HG02973 (cell line): ENCODE measurements around the gene LEKR1.
"Not testable (repeated sequence)": the region's sequence is repeated elsewhere in the genome, so short reads cannot be mapped to it uniquely, and the experiment has no call there.

Source experiments
- ATAC-seq: cut with Tn5 transposase; IDR thresholded peaks from one replicate; pipeline ENCODE4 v1.9.1; 2021; ENCODE audit warnings: moderate library complexity; ENCODE audit not compliant: unreplicated experiment

LEKR1 gene

DNA sequence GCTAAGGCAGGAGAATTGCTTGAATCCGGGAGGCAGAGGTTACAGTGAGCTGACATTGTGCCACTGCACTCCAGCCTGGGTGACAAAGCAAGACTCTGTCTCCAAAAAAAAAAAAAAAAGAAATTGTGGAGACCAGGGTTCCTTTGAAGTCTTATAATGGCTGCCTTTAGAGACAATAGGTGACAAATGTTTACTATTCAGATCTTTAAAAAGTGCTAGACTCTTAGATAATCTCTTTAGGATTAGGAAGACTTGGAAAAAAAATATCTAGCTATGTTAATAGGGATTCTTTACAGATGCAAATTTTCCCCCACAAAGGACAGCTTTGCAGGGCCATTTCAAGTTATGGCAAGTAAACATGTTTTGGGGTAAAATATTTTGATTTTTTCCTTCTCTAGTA, 71.7 kb downstream of the LEKR1 start:
- ATAC-seq: not testable (repeated sequence)

DNA sequence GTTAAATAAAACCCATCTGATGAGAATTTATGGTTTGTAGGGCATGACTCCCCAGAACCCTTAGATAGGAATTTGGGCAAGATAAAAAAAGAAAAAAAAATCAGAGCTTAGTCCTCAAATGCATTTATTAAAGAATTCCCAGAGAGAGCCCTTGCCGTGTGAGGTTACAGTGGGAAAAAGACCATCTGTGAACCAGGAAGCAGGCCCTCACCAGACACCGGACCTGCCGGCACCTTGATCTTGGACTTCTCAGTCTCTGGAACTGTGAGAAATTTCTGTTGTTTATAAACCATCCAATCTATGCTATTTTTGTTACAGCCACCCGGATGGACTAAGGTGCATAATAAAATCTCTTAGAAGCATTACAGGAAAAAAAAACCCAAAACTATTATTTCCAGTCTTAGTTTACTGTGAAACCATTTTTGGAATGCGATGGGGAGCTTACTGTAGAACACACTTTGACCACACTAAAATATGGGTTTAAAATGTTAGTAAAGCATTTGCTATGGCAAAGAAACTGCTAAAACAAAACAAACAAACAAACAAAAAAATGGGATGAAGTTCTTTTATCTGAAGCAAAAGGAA, 72.2 kb downstream of the LEKR1 start:
- ATAC-seq: no peak

DNA sequence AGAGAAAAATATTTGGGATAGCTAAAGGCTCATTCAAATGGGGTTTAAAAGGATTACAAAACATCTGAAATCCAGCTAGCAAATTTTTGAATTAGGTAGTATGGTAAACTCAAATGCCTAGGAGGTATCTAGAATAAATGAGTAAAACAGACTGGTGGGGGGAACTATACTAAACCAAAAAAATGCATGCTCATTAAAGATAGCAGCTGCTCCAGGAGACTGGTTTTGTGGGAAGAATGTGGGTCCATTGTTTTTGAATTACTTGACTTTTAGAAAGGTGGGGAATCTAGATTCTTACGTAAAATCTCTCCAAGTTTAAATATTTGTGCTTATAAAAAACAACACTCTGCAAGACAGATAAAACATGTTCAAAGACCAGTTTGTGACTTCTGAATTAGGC, 73.8 kb downstream of the LEKR1 start:
- no peak for ATAC-seq

DNA sequence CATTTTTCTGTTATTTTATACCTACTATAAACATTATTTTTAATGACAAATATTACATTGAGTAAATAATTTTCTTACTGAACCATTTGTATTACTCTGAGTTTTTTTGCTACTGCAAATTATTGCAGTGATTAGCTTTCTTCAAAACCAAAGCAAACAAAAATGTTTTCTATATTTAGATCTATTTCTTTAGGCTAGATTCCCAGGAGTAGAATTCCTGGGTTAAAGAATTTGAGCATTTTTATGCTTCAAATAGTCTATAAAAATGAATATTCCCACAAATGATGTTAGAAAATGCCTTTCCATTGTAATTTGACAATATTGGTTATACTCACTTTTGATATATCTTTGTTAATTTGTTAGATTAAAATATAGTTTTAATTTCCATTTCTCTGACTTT, 76.8 kb downstream of the LEKR1 start:
- ATAC-seq: no peak

DNA sequence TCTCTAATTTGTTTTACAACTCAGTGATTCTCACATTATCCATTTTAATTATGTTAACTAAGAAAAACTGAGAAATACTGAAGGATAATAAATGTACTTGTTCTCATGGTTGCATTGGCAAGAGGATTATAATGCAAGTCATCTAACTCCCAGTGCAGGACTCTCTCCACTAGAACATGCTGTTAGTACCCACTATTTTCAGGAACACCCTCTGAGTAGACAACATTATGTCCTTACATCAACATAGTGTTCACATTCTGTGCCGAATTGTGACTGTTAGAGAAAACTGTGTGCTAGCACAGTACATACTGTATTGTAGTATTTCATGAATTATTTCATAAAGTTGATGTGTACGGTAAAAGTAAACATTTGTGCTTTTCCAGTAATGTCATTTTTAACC, 80.1 kb downstream of the LEKR1 start:
- ATAC-seq: no peak

DNA sequence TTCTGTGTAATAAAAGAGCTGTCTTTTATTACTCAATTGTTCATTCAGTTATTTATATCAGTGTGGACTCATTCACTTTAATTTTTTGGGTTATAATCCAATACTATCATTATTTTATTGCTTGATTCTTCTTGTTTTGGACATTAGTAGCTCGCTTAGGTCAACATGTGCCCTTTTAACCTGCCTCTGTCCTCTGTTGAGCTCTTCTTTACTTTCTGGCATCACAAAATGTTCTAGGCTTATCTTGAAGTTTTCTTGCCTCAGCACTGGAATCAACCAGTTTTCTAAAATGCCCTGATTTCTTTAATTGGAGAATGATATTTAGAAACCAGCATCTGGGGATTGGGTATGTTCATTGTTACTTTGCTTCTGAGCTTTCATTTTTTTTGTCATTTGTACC, 82.2 kb downstream of the LEKR1 start:
- ATAC-seq: no peak

DNA sequence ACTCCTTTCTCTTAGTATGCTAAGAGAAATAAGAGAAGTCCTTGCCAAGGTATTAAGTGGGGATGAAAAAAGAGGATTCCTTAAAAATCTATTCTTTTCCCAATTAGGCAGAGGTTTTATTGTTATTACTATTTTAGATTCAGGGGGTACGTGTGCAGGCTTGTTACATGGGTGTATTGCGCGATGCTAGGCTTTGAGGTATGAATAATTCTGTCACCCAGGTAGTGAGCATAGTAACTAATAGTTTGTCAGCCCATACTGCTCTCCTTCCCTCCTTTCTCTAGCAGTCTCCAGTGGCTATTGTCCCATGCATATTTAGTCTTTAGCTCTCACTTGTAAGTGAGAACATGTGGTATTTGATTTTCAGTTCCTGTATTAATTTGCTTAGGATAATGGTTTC, 83.9 kb downstream of the LEKR1 start:
- no peak for ATAC-seq

DNA sequence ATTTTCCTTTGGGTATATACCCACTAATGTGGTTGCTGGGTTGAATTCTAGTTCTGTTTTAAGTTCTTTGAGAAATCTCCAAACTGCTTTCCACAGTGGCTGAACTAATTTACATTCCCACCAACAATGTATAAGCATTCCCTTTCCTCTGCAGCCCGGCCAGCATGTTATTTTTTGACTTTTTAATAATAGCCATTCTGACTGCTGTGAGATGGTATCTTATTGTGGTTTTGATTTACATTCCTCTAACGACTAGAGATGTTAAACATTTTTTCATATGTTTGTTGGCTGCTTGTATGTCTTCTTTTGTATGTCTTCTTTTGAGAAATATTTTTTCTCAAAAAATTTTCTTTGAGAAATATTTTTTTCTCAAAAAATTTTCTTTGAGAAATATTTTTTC, 84.7 kb downstream of the LEKR1 start:
- ATAC-seq: not testable (repeated sequence)

DNA sequence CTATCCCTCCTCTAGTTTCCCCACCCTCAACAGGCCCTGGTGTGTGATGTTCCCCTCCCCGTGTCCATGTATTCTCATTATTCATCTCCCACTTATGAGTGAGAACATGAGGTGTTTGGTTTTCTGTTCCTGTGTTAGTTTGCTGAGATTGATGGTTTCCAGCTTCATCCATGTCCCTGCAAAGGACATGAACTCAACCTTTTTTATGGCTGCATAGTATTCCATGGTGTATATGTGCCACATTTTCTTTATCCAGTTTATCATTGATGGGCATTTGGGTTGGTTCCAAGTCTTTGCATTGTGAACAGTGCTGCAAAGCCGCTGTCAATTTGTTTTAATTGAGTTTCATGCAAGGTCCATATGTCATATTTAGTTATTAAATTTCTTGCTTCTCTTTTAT, 88.1 kb downstream of the LEKR1 start:
- not testable (repeated sequence) for ATAC-seq

DNA sequence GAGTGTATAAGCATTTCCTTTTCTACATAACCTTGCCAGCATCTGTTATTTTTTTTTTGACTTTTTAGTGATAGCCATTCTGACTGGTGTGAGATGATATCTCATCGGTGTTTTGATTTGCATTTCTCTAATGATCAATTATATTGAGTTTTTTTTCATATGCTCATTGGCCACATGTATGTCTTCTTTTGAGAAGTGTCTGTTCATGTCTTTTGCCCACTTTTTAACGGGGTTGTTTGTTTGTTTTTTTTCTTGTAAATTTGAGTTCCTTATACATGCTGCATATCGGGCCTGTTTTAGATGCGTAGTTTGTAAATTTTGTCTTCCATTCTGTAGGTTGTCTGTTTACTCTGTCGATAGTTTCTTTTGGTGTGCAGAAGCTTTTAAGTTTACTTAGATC, 89.2 kb downstream of the LEKR1 start:
- ATAC-seq: no peak

DNA sequence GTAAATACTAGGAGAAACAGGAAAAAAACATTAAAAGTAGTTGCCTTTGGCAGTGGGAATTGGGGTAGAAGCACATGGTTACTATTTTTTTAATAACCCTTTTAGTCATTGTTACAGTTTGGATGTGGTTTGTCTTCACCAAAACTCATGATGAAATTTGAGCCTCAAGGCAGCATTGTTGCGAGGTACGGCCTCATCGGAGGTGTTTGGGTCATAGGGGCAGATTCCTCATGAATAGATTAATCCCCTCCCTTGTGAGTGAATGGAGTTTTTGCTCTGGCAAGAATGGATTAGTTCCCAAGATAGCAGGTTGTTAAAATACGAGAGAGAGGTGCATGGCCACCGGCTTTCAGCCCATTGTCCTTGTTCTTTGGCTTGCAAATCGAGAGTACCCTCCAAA, 92.6 kb downstream of the LEKR1 start:
- ATAC-seq: no peak

DNA sequence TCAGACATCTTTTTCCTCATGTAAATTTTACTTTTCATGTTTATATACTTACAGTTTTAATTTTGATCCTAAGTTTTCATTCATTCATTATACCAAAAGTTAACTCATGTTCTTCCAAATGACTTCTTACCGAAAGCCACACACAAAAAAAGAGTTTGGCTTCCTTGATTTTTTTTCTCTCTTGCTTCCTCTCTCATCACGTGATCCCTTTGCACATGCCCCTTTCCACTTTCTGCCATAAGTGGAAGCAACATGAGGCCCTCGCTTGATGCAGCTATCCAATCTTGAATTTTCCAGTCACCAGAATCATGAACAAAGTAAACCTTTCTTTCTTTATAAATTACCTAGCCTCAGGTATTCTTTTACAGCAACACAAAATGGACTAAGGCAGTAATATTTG, 93.7 kb downstream of the LEKR1 start:
- ATAC-seq: no peak

DNA sequence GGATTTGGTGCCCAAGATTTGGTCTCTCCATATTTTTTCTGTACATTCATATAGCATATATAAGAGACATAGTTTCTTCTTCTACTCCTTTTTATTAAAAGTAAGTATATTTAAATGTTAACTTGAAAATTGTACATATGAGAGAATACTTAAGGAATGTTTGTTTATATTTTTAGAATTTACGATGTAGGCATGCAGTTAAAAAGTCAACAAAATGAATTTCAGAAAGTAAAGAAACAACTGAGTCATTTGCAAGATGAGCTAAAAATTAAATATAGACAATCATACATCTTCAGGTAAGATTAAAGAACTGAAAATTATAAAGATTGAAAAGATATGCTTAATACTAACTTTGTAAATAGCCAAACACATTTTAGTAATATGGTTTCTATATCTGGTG, 94.2 kb downstream of the LEKR1 start:
- no peak for ATAC-seq

DNA sequence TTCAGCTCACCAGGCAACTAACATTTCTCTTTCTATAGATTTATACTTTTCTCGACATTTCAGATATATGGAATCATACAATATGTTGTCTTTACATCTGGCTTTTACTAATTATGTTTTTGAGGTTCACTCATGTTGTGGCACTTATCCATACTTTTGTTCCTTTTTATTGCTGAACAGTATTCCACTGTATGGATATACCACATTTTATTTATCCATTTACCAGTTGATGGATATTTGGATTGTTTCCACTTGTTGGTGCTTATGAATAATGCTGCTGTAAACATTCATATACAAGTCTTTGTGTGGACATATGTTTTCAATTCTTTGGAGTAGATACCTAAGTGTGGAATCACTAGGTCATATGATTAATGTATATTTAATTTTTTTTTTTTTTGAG, 97.2 kb downstream of the LEKR1 start:
- ATAC-seq: no peak

DNA sequence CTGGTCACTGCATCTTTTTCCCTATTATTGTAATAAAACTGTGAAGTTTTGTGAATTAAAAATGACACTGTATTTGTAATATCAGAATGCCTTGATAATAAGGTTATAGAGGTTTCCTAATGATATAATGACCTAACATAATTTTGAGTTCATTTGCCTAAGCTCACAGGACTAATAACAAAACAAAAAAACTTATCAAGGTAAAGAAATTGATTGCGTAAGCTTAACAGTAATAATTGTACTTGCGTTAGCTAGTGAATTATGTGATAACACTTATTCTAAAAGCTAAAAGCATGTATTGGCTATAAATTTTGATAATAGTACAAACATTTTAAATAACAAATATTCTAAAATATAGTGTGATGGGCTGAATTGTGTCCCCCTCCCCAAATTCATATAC, 112.6 kb downstream of the LEKR1 start:
- ATAC-seq: no peak

DNA sequence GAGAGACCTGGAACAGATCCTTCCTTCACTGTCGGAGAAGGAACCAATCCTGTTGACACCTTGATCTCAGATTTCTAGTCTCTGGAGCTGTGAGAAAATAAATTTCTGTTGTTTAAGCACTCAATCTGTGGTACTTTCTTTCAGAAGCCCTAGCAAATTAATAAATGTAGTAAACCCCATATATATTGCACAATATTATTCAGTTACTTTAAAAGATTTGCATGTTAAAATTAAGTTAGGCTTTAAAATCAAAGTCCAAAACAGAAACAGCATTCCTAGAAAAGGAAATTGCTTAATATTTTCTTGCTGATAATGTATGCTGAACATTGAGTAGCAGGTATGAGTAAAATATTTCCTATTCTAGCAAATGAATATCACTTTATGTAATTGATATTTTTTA, 113.2 kb downstream of the LEKR1 start:
- ATAC-seq: no peak

DNA sequence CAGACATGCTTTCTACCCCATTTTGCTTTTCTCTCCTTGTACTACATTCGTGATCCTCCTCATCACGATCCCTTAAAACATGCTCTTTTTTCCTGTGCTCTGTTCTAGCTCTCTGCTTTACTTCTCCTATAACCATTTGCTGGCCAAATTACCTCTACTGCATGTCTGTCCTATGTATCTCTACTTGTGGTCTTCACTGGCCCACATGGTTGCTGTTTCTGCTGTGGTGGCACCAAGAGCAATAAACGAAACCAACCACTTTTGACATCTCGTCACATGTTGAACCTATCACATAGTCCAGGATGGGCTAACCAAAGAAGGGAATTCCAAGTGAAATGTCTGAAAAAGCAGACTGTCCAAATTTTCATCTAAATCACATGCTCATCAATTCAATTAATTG, 115.2 kb downstream of the LEKR1 start:
- no peak for ATAC-seq

DNA sequence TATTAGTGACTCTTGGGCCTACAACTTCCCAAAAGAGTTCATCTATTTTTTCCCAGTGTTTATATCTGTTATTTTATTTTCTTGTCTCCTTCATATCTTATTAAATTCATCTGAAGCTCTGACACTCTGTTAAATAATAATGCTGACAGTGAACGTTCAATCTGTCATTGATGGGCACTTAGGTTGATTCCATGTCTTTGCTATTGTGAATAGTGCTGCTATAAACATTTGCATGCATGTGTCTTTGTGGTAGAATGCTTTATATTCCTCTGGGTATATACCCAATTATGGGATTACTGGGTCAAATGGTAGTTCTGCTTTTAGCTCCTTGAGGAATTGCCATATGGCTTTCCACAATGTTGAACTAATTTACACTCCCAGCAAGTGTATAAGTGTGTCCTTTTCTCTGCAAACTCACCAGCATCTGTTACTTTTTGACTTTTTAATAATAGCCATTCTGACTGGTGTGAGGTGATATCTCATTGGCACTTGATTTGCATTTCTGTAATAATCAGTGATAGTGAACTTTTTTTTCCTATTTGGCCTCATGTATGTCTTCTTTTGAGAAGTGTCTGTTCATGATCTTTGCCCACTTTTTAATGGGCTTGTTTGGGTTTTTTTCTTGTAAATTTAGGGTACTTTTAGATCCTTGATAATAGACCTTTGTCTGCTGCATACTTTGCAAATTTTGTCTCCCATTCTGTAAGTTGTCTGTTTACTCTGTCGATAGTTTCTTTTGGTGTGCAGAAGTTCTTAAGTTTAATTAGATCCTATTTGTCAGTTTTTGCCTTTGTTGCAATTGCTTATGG, 122.5 kb downstream of the LEKR1 start:
- ATAC-seq: no peak

DNA sequence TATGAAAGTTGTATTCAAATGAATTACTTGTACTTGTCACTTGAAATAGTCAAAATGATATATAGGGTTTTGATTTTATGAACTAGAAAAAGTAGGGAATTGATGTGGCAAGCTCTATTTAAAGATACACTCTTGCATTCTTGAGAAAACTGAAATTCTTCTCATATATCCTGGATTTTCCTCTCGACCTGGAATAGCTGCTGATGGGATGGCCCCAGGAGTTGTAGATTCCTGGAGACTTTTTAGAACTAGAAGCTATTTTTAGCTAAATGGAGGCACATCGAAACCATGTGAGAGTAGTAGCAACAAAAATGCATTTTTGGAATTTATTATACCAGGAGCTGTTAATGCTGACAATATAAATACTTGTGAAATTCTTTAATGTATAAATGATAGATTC, 125.9 kb downstream of the LEKR1 start:
- ATAC-seq: no peak

DNA sequence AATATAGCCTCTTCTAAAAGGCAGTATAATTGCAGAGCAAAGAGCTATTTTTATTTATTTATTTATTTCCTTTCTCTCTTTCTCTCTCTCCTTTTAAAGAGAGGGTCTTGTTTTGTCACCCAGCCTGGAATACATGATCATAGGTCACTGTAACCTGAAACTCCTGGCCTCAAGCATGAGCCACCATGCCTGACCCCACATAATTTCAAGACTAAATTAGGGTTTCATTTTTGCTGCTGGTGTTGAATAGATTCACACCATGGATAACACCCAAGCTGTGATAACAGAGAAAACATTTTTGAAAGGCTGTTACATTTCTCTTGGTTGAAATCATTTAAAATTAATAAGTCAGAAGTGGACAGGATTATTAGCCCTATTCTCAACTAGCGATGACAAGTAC, 131.6 kb downstream of the LEKR1 start:
- no peak for ATAC-seq

DNA sequence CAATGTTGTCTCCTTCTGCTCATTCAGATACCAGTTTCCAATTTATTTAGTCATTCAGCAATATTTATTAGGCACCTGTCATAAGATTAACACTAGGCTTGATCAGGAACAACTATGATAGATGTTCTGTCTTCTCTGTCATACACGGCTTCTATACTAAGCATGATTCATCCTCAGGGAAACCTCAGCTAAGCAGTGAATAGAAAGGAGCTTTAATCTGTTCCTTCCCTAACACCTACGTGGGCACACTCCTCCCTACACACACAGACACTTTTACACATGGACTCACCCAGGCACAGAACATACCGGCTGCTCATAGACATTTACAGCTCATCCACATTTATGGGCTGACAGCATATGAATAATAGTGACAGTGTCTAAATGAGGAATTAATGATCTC, 136.9 kb downstream of the LEKR1 start:
- no peak for ATAC-seq

DNA sequence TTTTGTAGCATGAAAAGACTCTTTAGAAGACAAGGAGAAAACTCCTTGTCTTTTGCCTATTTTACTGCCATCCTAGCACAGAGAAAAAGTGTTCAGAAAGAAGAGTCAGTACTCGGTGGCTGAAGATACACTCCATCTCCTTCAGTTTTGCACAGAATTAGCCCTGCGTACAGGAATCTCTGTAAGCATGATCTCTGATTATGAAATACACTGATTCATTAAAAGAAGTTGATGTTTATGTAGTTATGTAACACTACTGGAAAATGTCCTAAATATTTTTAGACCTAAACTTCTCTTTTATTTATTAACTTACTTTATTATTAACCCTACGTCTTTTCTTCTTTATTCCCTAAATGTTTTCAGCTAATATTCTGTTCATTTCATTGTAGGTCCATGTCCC, 138.4 kb downstream of the LEKR1 start:
- ATAC-seq: no peak

DNA sequence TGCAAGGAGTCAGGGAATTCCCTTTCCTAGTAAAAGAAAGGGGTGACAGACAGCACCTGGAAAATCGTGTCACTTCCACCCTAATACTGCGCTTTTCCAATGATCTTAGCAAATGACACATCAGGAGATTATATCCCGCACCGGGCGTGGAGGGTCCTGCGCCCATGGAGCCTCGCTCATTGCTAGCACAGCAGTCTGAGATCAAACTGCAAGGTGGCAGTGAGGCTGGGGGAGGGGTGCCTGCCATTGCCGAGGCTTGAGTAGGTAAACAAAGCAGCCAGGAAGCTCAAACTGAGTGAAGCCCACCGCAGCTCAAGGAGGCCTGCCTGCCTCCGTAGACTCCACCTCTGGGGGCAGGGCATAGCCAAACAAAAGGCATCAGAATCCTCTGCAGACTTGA, 140.2 kb downstream of the LEKR1 start:
- not testable (repeated sequence) for ATAC-seq
